GM19372 (cell line): ENCODE measurements around the gene STX11.

Experiments
- ATAC-seq: cut with Tn5 transposase; IDR thresholded peaks from one replicate; pipeline ENCODE4 v1.9.1; 2021; ENCODE audit warnings: mild to moderate bottlenecking, low read depth, moderate library complexity; ENCODE audit not compliant: unreplicated experiment

The STX11 gene

DNA sequence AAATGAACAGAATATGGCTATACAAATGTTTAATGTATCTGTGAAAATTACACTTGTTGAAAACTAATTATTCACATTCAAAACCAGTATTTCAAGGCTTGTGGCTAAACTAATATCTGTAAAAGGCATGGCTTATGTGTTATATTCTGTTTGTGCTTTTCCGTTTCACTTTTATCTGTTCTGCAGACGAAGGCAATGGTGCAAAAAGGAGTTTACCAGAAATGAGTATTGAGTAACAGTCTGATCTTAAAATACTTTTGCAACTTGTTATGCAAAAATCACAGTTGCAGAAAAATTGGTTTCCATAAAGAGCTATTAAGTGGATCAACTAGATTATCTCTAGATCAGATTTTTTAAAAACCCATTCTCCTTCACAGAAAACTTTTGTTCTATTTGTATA is 9.4 kb upstream of the STX11 start:
- ATAC-seq = no peak

- ATAC-seq = no peak
Observed at GRCh38 chr6:144141470-144141869, 8.8 kb upstream of the STX11 start.

GRCh38 chr6:144143106-144143505 is 7.2 kb upstream of the STX11 start:
- ATAC-seq = no peak

DNA sequence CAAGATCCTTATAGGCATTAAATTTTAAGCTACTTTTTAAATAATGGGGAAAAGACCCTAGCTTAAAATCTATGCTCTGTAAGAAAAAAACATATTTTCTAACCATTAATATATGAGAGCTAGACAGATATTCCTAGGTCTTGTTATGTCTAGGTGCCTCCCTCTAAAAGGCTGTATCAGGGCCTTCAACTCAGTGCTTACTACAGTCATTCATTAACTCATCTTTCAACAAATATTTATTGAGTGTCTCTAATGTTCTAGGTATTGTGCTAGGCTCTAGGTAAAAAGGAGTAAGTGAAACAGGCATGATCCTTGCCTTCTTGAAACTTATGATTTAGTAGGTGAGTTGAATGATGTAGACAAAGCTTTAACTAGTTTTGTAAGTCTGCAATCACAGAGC is 6.4 kb upstream of the STX11 start:
- ATAC-seq = no peak

GRCh38 chr6:144144996-144145395 is 5.3 kb upstream of the STX11 start:
- ATAC-seq = no peak

DNA sequence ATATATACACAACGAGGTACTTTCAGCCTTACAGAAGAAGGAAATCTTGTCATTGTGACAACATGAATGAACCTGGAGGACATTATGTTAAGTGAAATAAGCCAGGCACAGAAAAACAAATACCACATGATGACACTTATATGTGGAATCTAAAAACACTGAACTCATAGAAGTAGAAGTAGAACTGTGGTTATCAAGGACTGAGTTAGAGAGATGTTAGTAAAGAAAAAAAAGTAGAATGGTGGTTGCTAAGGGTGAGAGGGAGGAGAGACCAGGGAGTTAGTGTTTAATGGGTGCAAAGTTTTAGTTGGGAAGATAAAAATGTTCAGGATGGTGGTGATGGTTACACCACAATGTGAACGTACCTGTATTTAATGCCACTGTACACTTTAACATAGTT is 4.8 kb upstream of the STX11 start:
- no peak for ATAC-seq

GRCh38 chr6:144148886-144149285 is 1.4 kb upstream of the STX11 start:
- ATAC-seq = no peak

- ATAC-seq = no peak
Observed at GRCh38 chr6:144149558-144149893, 791 bp upstream of the STX11 start.

GRCh38 chr6:144150710-144151657 is 667 bp downstream of the STX11 start:
- peak; percentile 47 for ATAC-seq

DNA sequence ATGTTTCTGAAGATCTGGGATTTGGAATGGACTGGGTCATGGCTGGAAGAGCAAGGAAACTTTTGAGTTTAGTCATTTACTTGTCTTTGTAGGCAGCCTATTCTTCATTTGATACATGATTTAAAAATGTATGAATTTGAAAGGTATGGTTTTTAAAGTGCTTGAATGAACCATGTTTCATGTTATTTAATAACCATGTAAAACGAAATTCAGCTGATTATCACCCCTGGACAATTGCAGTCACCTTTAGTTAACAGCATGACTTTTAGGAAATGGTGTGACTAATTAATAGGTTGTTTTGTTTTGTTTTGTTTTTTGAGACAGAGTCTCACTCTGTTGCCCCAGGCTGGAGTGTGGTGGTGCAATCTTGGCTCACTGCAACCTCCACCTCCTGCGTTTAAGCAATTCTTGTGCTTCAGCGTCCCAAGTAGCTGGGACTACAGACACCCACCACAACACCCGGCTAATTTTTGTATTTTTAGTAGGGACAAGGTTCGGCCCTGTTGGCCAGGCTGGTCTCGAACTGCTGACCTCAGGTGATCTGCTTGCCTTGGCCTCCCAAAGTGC is 2.1 kb downstream of the STX11 start:
- no peak for ATAC-seq

- no peak for ATAC-seq
Observed at GRCh38 chr6:144153260-144153659, 2.9 kb downstream of the STX11 start.

GRCh38 chr6:144153971-144154370 is 3.7 kb downstream of the STX11 start:
- no peak for ATAC-seq

DNA sequence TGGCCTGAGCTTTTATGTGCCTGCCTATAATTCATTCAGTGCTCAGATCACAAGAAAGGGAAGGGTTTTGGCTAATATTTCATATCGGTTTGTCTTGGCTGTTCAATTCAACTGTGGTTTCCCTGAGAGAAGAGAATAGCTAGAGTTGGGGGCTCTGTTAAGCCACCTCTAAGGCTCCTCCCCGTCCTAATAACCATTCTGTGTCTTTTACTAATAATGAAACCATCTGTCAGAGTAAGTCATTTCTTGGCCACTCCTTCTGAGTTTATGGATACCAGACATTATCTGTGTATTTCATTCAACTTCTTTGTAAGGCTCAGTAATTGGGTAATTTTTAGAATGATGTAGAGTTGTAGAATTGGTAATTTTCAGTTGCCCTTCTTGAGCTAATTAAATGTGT is 5.2 kb downstream of the STX11 start:
- peak; percentile 47 for ATAC-seq

DNA sequence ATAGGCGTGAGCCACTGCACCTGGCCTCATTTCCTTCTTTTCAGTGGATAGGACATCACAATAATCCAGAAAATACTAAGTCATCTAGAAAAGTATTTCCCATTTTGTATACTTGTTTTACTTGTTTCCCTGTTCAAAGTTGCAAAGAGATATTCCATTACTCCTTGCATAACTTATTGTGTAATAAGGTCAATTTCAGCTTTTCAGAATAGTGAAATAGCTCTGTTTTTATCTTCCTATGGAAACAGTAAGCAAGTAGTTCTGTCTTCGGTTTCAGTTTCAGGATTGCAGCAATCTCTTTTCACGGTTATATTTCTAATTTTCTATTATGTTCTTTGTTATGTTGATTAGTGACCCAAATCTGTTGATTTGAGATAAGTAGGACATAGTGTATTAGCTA is 6.0 kb downstream of the STX11 start:
- no peak for ATAC-seq

GRCh38 chr6:144156991-144157390 is 6.7 kb downstream of the STX11 start:
- no peak for ATAC-seq

DNA sequence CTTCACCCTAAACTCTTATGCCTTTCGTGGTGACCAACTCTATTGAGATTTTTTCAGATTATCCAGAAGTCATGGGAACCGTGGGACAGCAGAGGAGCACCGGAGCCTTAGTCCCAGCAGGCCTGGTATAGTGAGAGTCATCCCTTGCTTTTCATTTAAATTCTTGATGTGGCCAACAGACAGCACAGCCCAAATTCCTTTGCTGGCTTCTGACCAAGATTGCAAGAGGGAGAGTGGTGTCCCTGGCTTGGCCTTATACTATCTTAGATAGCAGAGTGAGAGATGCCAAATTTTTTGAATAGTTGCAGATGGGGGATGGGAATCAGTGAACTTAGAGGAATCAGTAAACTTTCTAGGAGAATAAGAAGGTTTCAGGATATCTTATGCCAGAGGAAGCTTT is 7.8 kb downstream of the STX11 start:
- no peak for ATAC-seq

DNA sequence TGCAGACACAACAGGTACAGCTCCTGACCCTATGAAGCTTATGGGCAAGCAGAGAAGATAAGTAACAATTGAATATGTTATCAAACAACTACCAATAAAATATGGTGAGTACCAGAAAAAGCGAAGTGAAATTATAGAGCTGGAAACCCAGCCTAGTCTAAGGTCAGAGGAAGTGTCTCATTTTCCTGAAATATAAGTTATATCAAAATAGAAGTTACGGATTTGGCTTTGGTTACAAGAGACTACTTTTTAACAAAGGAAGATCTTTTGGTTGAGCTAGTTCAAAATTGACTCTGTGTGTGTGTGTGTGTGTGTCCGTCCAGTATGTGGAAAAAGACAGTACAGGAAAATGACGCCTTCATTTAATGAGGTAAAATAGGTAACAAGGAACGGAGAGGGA is 8.9 kb downstream of the STX11 start:
- ATAC-seq = no peak

- ATAC-seq = no peak
Observed at GRCh38 chr6:144159742-144160141, 9.4 kb downstream of the STX11 start.

GRCh38 chr6:144160431-144161005 is 10.2 kb downstream of the STX11 start:
- no peak for ATAC-seq

GRCh38 chr6:144161975-144162374 is 11.7 kb downstream of the STX11 start:
- ATAC-seq = no peak

- peak; percentile 86 for ATAC-seq
Observed at GRCh38 chr6:144162977-144163376, 12.7 kb downstream of the STX11 start.

DNA sequence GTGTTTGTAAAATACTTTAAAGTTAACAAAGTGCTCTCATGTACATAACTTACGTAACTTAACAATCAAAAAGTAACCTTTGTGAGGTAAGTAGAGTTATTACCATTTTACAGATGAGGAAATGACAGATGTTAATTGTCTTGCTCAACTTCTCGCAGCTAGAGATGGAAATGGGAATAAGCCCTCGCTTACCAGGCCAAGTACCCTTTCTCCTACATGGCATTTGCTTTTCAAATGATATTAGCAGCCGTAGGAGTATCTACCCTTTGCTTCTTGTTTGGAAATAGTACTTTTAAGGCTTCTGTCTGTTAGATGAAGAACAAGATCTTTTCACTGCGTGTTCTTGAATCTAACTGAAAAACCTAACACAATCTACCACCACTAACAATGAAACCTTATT is 15.5 kb downstream of the STX11 start:
- no peak for ATAC-seq
